CD14-positive monocyte (primary cell): ENCODE results near the gene GRID2. TPM values are rescaled to one million over a fixed set of nuclear protein-coding genes. Genes with fewer than 3 reads are reported as not detected.

ENCODE experiments used
- DNase-seq, 3 donors: peaks; one replicate each; pipeline ENCODE4 v3.0.0-alpha.2; 2011 to 2022
- H2AFZ ChIP-seq: 2 replicates; pipeline ENCODE4 v1.6.0; 2012; ENCODE audit warnings: mild to moderate bottlenecking, low read depth, low read length, inconsistent platforms; ENCODE audit not compliant: insufficient read depth, poor library complexity, severe bottlenecking
- H3K27ac ChIP-seq, 2 donors: 1 replicate in 1 of 2; 2 replicates in 1 of 2; pipeline ENCODE4 v1.5.1; 2012 to 2013; ENCODE audit warnings: low read length in 2 of 2, control low read depth in 1 of 2, inconsistent platforms in 1 of 2, low read depth in 1 of 2, mild to moderate bottlenecking in 1 of 2
- H3K27me3 ChIP-seq, 2 donors: one replicate each; pipeline versions ENCODE4 v1.6.0 to v1.6.1; 2011 to 2013; ENCODE audit warnings: low read length in 2 of 2; ENCODE audit not compliant: control insufficient read depth in 2 of 2, insufficient read depth in 2 of 2
- H3K36me3 ChIP-seq, 2 donors: replicated peaks in 1 of 2; 1 replicate in 1 of 2; 2 replicates in 1 of 2; pipeline versions ENCODE4 v1.5.1 to v1.6.1; 2012 to 2013; ENCODE audit warnings: low read length in 2 of 2, control low read depth in 1 of 2, inconsistent platforms in 1 of 2, mild to moderate bottlenecking in 1 of 2; ENCODE audit not compliant: insufficient read depth in 2 of 2, control insufficient read depth in 1 of 2
- H3K4me1 ChIP-seq, 2 donors: 1 replicate in 1 of 2; 2 replicates in 1 of 2; pipeline versions ENCODE4 v1.5.1 to v1.6.1; 2012 to 2013; ENCODE audit warnings: low read length in 2 of 2, control low read depth in 1 of 2, inconsistent platforms in 1 of 2, mild to moderate bottlenecking in 1 of 2, moderate library complexity in 1 of 2; ENCODE audit not compliant: insufficient read depth in 2 of 2, control insufficient read depth in 1 of 2
- H3K4me2 ChIP-seq: replicated peaks from 2 replicates; pipeline ENCODE3; 2012; ENCODE audit warnings: low read length, moderate library complexity, mild to moderate bottlenecking; ENCODE audit not compliant: poor library complexity, severe bottlenecking; ENCODE audit errors: extremely low read depth
- H3K4me3 ChIP-seq, 3 experiments: fragments of 200-600 bp in 1 of 3; sonication (generic) in 1 of 3; replicated peaks in 1 of 3; 1 replicate in 2 of 3; 2 replicates in 1 of 3; pipeline ENCODE4 v1.5.1; 2011 to 2013; ENCODE audit warnings: low read length in 3 of 3, mild to moderate bottlenecking in 3 of 3, control low read depth in 2 of 3, low read depth in 2 of 3, inconsistent platforms in 1 of 3, moderate library complexity in 1 of 3
- H3K79me2 ChIP-seq: 2 replicates; pipeline ENCODE4 v1.6.0; 2012; ENCODE audit warnings: mild to moderate bottlenecking, control low read depth, inconsistent platforms, low read length, moderate library complexity; ENCODE audit not compliant: insufficient read depth
- H3K9ac ChIP-seq: 2 replicates; pipeline ENCODE4 v1.6.0; 2017; ENCODE audit warnings: low read length, mild to moderate bottlenecking; ENCODE audit not compliant: insufficient read depth, poor library complexity, severe bottlenecking
- H3K9me3 ChIP-seq, 2 donors: replicated peaks in 1 of 2; 1 replicate in 1 of 2; 2 replicates in 1 of 2; pipeline versions ENCODE4 v1.5.1 to v1.6.1; 2012 to 2013; ENCODE audit warnings: low read length in 2 of 2, control low read depth in 1 of 2; ENCODE audit not compliant: control insufficient read depth in 1 of 2, insufficient read depth in 1 of 2
- H4K20me1 ChIP-seq: 2 replicates; pipeline ENCODE4 v1.6.0; 2012; ENCODE audit warnings: mild to moderate bottlenecking, low read length, control low read depth, moderate library complexity; ENCODE audit not compliant: insufficient read depth
- H3K27ac Mint-ChIP-seq, 7 donors: one replicate each; pipeline ENCODE4 v1.8.0; 2020; ENCODE audit warnings: mild to moderate bottlenecking in 7 of 7, mixed read lengths in 7 of 7, moderate library complexity in 6 of 7, inconsistent platforms in 2 of 7
- H3K27me3 Mint-ChIP-seq, 3 donors: one replicate each; pipeline ENCODE4 v1.8.0; 2021 to 2022; ENCODE audit warnings: low read depth in 3 of 3, mild to moderate bottlenecking in 3 of 3, mixed read lengths in 3 of 3, moderate library complexity in 3 of 3, inconsistent platforms in 1 of 3
- H3K36me3 Mint-ChIP-seq, 2 donors: one replicate each; pipeline ENCODE4 v1.8.0; 2020; ENCODE audit warnings: mixed read lengths in 2 of 2, inconsistent platforms in 1 of 2, mild to moderate bottlenecking in 1 of 2
- H3K4me1 Mint-ChIP-seq: one replicate; pipeline ENCODE4 v1.8.0; 2020; ENCODE audit warnings: mild to moderate bottlenecking, mixed read lengths
- H3K4me3 Mint-ChIP-seq, 2 donors: one replicate each; pipeline ENCODE4 v1.8.0; 2020; ENCODE audit warnings: mild to moderate bottlenecking in 2 of 2, mixed read lengths in 2 of 2, moderate library complexity in 1 of 2
- H3K9me3 Mint-ChIP-seq, 7 donors: one replicate each; pipeline ENCODE4 v1.8.0; 2020 to 2022; ENCODE audit warnings: mixed read lengths in 7 of 7, mild to moderate bottlenecking in 6 of 7, moderate library complexity in 6 of 7, inconsistent platforms in 2 of 7
- intact Hi-C, 2 donors: fragments of 100-400 bp; cut with micrococcal nuclease; formaldehyde crosslinking; loops; one replicate each; pipeline versions ENCODE4 v1.15.0 to v1.15.1; 2023
- polyA plus RNA-seq, 3 donors: library from polyadenylated mRNA; depleted of rRNA in 1 of 3; unstranded in 2 of 3; stranded (reverse) in 1 of 3; fragments of 300-500 nt in 2 of 3; fragments of >200 nt in 1 of 3; fragmentation: Illumina TruSeq in 2 of 3; gene quantifications; 1 replicate in 2 of 3; 2 replicates in 1 of 3; pipeline ENCODE4 v1.2.3, GENCODE V29; 2012 to 2021
- TF ChIP-seq, protein P1 (sequence below): fragments of 200-600 bp; IDR thresholded peaks from one replicate; pipeline ENCODE4 v1.8.0; 2022; ENCODE audit warnings: antibody characterized with exemption, mild to moderate bottlenecking

The GRID2 gene
- polyA plus RNA-seq, 3 donors: not detected

DNA sequence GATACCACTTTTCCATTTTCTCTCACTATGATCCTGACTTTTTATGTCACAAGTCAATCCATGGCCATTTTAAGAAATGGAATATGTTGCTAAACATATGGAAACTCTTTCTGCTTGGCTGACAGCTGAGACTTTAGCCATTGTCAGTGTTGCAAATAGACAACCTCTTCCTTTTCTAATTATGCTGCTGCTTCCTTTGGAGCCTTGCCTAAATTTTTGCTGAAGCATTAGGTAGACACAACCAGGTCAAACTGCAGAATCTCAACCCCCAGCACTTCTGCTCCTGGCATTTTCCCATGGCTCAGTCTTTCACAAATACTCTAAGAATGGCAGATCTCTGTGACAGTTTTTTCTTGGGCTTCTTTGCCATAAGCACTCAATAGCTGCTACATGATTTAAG, 543.3 kb downstream of the GRID2 start:
- H3K9me3 Mint-ChIP-seq: peaks cover 0 to 2% (median 0%) of the 10 kb centered on the region in 7 donors
- TF ChIP-seq, protein P1, sequence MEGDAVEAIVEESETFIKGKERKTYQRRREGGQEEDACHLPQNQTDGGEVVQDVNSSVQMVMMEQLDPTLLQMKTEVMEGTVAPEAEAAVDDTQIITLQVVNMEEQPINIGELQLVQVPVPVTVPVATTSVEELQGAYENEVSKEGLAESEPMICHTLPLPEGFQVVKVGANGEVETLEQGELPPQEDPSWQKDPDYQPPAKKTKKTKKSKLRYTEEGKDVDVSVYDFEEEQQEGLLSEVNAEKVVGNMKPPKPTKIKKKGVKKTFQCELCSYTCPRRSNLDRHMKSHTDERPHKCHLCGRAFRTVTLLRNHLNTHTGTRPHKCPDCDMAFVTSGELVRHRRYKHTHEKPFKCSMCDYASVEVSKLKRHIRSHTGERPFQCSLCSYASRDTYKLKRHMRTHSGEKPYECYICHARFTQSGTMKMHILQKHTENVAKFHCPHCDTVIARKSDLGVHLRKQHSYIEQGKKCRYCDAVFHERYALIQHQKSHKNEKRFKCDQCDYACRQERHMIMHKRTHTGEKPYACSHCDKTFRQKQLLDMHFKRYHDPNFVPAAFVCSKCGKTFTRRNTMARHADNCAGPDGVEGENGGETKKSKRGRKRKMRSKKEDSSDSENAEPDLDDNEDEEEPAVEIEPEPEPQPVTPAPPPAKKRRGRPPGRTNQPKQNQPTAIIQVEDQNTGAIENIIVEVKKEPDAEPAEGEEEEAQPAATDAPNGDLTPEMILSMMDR: no peak
- no peaks in the 10 kb centered on the region for H3K4me1 Mint-ChIP-seq
- Histone ChIP-seq H3K36me3 (no peaks in the 10 kb centered on the region), H2AFZ (no peak overlapping the region), H3K4me2 (no peak overlapping the region), H3K27ac (no peak overlapping the region), H3K27me3 (no peaks in the 10 kb centered on the region), H3K79me2 (no peaks in the 10 kb centered on the region), H3K4me3 (no peak overlapping the region), H4K20me1 (no peaks in the 10 kb centered on the region), H3K9me3 (no peaks in the 10 kb centered on the region), H3K4me1 (no peaks in the 10 kb centered on the region), H3K9ac (no peak overlapping the region)
- no peak overlapping the region for H3K4me3 Mint-ChIP-seq
- H3K27me3 Mint-ChIP-seq: no peaks in the 10 kb centered on the region
- H3K27ac Mint-ChIP-seq: no peak overlapping the region
- intact Hi-C loops: no loop called here
- no peak for DNase-seq
- no peaks in the 10 kb centered on the region for H3K36me3 Mint-ChIP-seq

DNA sequence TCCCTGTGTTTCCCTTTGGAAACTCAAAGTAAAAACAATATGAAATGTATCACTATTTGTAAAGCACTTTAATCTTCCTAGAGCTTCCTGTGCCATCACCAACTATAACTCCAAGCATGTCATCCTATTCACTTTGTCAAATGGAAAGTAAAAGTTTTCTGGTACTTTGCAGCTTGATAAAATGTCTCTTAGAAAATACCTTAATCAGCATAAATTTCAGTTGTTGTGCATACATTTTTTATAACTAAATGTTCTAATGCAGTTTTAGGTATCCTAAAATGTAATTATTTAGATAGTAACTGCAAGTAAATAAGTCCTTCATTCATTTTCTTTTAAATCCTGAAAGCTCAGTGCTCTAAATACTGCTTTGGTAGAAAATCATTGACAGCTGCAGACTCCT, 558.7 kb downstream of the GRID2 start:
- Histone ChIP-seq H3K9ac (no peak overlapping the region), H3K4me1 (no peaks in the 10 kb centered on the region), H2AFZ (no peak overlapping the region), H4K20me1 (no peaks in the 10 kb centered on the region), H3K27ac (no peak overlapping the region), H3K4me3 (no peak overlapping the region), H3K9me3 (no peaks in the 10 kb centered on the region), H3K79me2 (no peaks in the 10 kb centered on the region), H3K36me3 (no peaks in the 10 kb centered on the region), H3K4me2 (no peak overlapping the region), H3K27me3 (no peaks in the 10 kb centered on the region)
- Mint-ChIP-seq H3K36me3 (no peaks in the 10 kb centered on the region), H3K4me3 (no peak overlapping the region), H3K9me3 (peaks cover 0 to 2% (median 0%) of the 10 kb centered on the region in 7 donors), H3K27ac (no peak overlapping the region), H3K27me3 (peaks cover 0 to 2% (median 0%) of the 10 kb centered on the region in 3 donors), H3K4me1 (no peaks in the 10 kb centered on the region)
- DNase-seq: no peak
- intact Hi-C loops: no loop called here
- TF ChIP-seq, protein P1: no peak
